T-helper 2 cell (primary cell): ENCODE results near the gene TMEM89.

ENCODE experiments used
- DNase-seq, 5 experiments: peaks; one replicate each; pipeline versions ENCODE4 v3.0.0 to v3.0.0-alpha.2; 2012 to 2022

The TMEM89 gene

GRCh38 chr3:48585411-48585810 lies 36.2 kb downstream of the TMEM89 start:
- no peak for DNase-seq

DNA sequence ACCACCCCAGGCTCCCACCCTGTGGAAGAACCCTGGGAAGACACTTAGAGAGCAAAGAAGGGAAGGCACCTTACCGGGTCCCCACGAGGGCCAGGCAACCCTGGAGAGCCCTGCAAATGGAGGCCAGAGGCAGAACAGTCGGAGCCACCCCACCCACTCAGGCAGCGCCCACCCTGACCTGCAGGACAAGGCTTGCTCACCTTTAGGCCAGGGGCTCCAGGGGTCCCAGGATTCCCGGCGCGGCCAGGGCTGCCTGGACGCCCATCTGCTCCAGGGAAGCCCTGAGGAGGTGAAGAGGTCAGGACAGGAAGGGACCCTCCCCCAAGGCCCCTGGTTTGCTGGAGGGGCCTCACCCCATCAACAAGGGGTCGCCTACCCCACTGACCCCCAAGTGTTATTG lies 36.7 kb downstream of the TMEM89 start:
- no peak for DNase-seq

GRCh38 chr3:48581621-48582481 lies 39.7 kb downstream of the TMEM89 start:
- DNase-seq: no peak

DNA sequence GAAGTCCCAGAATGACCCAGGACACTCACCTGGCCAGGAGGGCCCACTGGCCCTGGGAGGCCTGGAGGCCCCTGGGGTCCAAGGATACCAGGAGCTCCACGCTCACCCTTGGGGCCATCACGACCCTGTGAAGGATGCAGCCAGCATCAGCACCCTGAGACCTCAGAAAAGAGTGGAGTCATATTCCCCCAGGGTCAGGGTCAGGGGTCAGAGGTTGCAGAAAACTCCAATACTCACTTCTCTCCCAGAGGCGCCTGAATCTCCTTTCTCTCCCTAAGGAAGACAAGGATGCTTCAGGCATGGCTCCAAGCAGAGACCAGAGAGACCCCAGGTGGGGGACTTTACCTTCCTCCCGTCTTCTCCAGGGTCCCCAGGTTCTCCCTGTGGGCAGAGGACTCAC lies 44.9 kb downstream of the TMEM89 start:
- DNase-seq: no peak

DNA sequence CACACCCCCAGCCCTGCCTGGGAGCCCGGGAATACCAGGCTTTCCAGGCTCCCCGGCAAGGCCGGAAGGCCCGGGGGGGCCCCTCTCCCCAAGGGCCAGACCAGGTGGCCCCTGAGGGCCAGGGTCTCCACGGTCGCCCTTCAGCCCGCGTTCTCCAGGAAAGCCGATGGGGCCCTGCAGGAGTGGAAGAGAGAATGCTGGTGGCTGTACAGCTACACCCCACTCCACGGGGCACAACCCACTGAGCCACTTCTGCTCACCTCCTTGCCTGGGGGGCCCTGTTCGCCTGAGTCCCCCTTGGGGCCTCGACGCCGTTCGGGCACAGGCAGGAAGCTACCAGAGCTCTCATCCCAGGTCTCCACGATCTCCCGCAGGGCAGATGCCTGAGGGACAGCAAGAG lies 46.2 kb downstream of the TMEM89 start:
- no peak for DNase-seq

DNA sequence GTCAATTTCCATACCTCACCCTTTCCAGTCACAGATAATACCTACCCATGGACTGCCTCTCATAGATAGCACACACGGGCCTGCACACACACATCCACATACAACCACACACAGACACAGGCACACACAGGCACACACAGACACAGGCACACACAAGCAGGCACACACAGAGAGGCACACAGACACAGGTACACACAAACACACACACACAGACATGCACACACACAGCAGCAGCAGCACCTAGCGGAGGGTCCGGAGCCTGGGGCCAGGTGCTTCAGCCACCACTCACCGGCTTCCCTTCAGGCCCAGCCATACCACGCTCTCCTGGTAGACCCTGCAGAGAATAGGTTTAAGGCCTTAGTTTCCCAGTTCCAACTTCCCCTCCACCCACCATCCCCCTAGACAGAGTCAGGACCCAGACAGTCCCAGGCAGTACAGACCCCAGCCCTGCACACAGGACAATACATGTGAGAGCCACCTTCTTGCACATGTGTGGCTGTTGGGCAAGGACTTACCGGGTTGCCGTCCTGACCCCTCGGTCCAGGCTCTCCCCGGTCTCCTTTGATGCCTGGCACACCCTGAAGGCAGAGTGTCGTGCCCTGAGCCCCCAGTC lies 47.5 kb downstream of the TMEM89 start:
- DNase-seq: no peak

- no peak for DNase-seq
These were observed 49.1 kb downstream of the TMEM89 start for GRCh38 chr3:48572517-48572916.

DNA sequence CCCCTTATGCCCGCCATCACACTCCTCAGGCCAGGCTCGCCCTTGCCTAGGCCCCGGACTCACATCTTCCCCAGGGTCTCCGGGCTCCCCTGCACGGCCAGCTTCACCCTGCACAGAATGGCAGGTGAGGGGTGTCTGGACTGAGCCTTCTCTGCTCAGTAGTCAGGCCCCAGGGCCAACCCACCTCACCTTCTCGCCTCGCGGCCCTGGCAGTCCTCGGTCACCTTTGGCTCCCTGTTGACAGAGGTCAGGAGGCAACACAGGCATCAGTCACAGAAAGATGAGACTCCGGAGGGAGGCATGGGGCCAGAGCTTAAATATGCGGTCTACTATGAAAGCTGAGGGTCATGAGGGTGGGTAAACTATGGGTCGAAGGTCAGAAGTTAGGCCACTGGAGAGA lies 49.6 kb downstream of the TMEM89 start:
- no peak for DNase-seq
